ENCODE data around the gene RAB3IP.
A peak's percentile ranks its signal among the peaks of the same experiment; 100 is the strongest.
"Not testable (repeated sequence)": the region's sequence is repeated elsewhere in the genome, so short reads cannot be mapped to it uniquely, and the experiment has no call there.

The RAB3IP gene

GRCh38 chr12:69720750-69721149, 17.9 kb upstream of the RAB3IP start:
- H3K4me3 Mint-ChIP-seq = no peak overlapping the region

GRCh38 chr12:69726922-69727321, 11.7 kb upstream of the RAB3IP start:
- no peak for DNase-seq (ENCODE audit: low spot score)
- no peaks in the 10 kb centered on the region for H3K36me3 Mint-ChIP-seq (ENCODE audit: low read depth)
- no peaks in the 10 kb centered on the region for H3K4me1 Mint-ChIP-seq (ENCODE audit: low read depth)
- H3K27ac Mint-ChIP-seq = no peak overlapping the region
- H3K9me3 Mint-ChIP-seq = no peaks in the 10 kb centered on the region
- H3K4me3 Mint-ChIP-seq = no peak overlapping the region
- peaks cover 32% of the 10 kb centered on the region for H3K27me3 Mint-ChIP-seq (ENCODE audit: low read depth)

More at GRCh38 chr12:69720750-69721149, 17.9 kb upstream of the RAB3IP start:
- no peak overlapping the region for H3K27ac Mint-ChIP-seq
- no peak for DNase-seq (ENCODE audit: low spot score)
- no peaks in the 10 kb centered on the region for H3K36me3 Mint-ChIP-seq (ENCODE audit: low read depth)
- H3K4me1 Mint-ChIP-seq (ENCODE audit: low read depth) = no peaks in the 10 kb centered on the region
- H3K9me3 Mint-ChIP-seq = no peaks in the 10 kb centered on the region
- peaks cover 30% of the 10 kb centered on the region for H3K27me3 Mint-ChIP-seq (ENCODE audit: low read depth)

- H3K4me1 Mint-ChIP-seq (ENCODE audit: low read depth) = no peaks in the 10 kb centered on the region
- no peaks in the 10 kb centered on the region for H3K36me3 Mint-ChIP-seq (ENCODE audit: low read depth)
- no peak for DNase-seq (ENCODE audit: low spot score)
- no peak overlapping the region for H3K4me3 Mint-ChIP-seq
- peaks cover 28% of the 10 kb centered on the region for H3K27me3 Mint-ChIP-seq (ENCODE audit: low read depth)
- H3K27ac Mint-ChIP-seq = no peak overlapping the region
- H3K9me3 Mint-ChIP-seq = no peaks in the 10 kb centered on the region
Measured at GRCh38 chr12:69732088-69732487, 6.6 kb upstream of the RAB3IP start.

- Mint-ChIP-seq H3K9me3 (no peaks in the 10 kb centered on the region), H3K36me3 (ENCODE audit: low read depth) (no peaks in the 10 kb centered on the region), H3K4me1 (ENCODE audit: low read depth) (peaks cover 3% of the 10 kb centered on the region), H3K27me3 (ENCODE audit: low read depth) (peaks cover 32% of the 10 kb centered on the region), H3K27ac (no peak overlapping the region), H3K4me3 (no peak overlapping the region)
- no peak for DNase-seq (ENCODE audit: low spot score)
Measured at GRCh38 chr12:69733638-69734037, 5.0 kb upstream of the RAB3IP start.

- H3K4me3 Mint-ChIP-seq = peak overlapping the region; percentile 79
- H3K36me3 Mint-ChIP-seq (ENCODE audit: low read depth) = no peaks in the 10 kb centered on the region
- peaks cover 17% of the 10 kb centered on the region for H3K4me1 Mint-ChIP-seq (ENCODE audit: low read depth)
- no peaks in the 10 kb centered on the region for H3K9me3 Mint-ChIP-seq
- DNase-seq (ENCODE audit: low spot score) = peak; percentile 48
- H3K27me3 Mint-ChIP-seq (ENCODE audit: low read depth) = peaks cover 24% of the 10 kb centered on the region
- peak overlapping the region; percentile 49 for H3K27ac Mint-ChIP-seq
Measured at GRCh38 chr12:69739287-69740191, 879 bp downstream of the RAB3IP start.

- Mint-ChIP-seq H3K36me3 (ENCODE audit: low read depth) (no peaks in the 10 kb centered on the region), H3K27ac (no peak overlapping the region), H3K27me3 (ENCODE audit: low read depth) (peaks cover 5% of the 10 kb centered on the region), H3K4me1 (ENCODE audit: low read depth) (peaks cover 14% of the 10 kb centered on the region), H3K4me3 (no peak overlapping the region), H3K9me3 (no peaks in the 10 kb centered on the region)
- DNase-seq (ENCODE audit: low spot score) = no peak
Measured at GRCh38 chr12:69744109-69744508, 5.4 kb downstream of the RAB3IP start.

- Mint-ChIP-seq H3K27me3 (ENCODE audit: low read depth) (no peaks in the 10 kb centered on the region), H3K27ac (no peak overlapping the region), H3K4me3 (no peak overlapping the region), H3K9me3 (no peaks in the 10 kb centered on the region), H3K36me3 (ENCODE audit: low read depth) (peaks cover 8% of the 10 kb centered on the region), H3K4me1 (ENCODE audit: low read depth) (peaks cover 2% of the 10 kb centered on the region)
- no peak for DNase-seq (ENCODE audit: low spot score)
Measured at GRCh38 chr12:69751476-69751875, 12.8 kb downstream of the RAB3IP start.

GRCh38 chr12:69755302-69755701, 16.6 kb downstream of the RAB3IP start:
- H3K27ac Mint-ChIP-seq = no peak overlapping the region
- no peak for DNase-seq (ENCODE audit: low spot score)
- H3K4me3 Mint-ChIP-seq = no peak overlapping the region
- peaks cover 2% of the 10 kb centered on the region for H3K4me1 Mint-ChIP-seq (ENCODE audit: low read depth)
- peaks cover 17% of the 10 kb centered on the region for H3K9me3 Mint-ChIP-seq
- no peaks in the 10 kb centered on the region for H3K27me3 Mint-ChIP-seq (ENCODE audit: low read depth)
- peaks cover 27% of the 10 kb centered on the region for H3K36me3 Mint-ChIP-seq (ENCODE audit: low read depth)

- peaks cover 2% of the 10 kb centered on the region for H3K4me1 Mint-ChIP-seq (ENCODE audit: low read depth)
- H3K27me3 Mint-ChIP-seq (ENCODE audit: low read depth) = no peaks in the 10 kb centered on the region
- no peak for DNase-seq (ENCODE audit: low spot score)
- H3K36me3 Mint-ChIP-seq (ENCODE audit: low read depth) = peaks cover 36% of the 10 kb centered on the region
- H3K4me3 Mint-ChIP-seq = no peak overlapping the region
- no peak overlapping the region for H3K27ac Mint-ChIP-seq
- peaks cover 23% of the 10 kb centered on the region for H3K9me3 Mint-ChIP-seq
Measured at GRCh38 chr12:69756088-69756755, 17.6 kb downstream of the RAB3IP start.

- Mint-ChIP-seq H3K4me3 (no peak overlapping the region), H3K27me3 (ENCODE audit: low read depth) (no peaks in the 10 kb centered on the region), H3K4me1 (ENCODE audit: low read depth) (peaks cover 2% of the 10 kb centered on the region), H3K27ac (no peak overlapping the region), H3K36me3 (ENCODE audit: low read depth) (peaks cover 45% of the 10 kb centered on the region), H3K9me3 (peaks cover 33% of the 10 kb centered on the region)
- no peak for DNase-seq (ENCODE audit: low spot score)
Measured at GRCh38 chr12:69758105-69758504, 19.4 kb downstream of the RAB3IP start.

GRCh38 chr12:69759581-69759980, 20.9 kb downstream of the RAB3IP start:
- H3K4me3 Mint-ChIP-seq; H3K4me1 Mint-ChIP-seq (ENCODE audit: low read depth); H3K27me3 Mint-ChIP-seq (ENCODE audit: low read depth); H3K27ac Mint-ChIP-seq; DNase-seq (ENCODE audit: low spot score): not testable (repeated sequence)
- Mint-ChIP-seq H3K36me3 (ENCODE audit: low read depth) (peaks cover 56% of the 10 kb centered on the region), H3K9me3 (peaks cover 39% of the 10 kb centered on the region)

GRCh38 chr12:69765515-69765914, 26.9 kb downstream of the RAB3IP start:
- Mint-ChIP-seq H3K27ac (no peak overlapping the region), H3K4me3 (no peak overlapping the region), H3K9me3 (peaks cover 65% of the 10 kb centered on the region), H3K36me3 (ENCODE audit: low read depth) (peaks cover 74% of the 10 kb centered on the region), H3K27me3 (ENCODE audit: low read depth) (no peaks in the 10 kb centered on the region), H3K4me1 (ENCODE audit: low read depth) (no peaks in the 10 kb centered on the region)
- DNase-seq (ENCODE audit: low spot score) = no peak

GRCh38 chr12:69766260-69766659, 27.6 kb downstream of the RAB3IP start:
- Mint-ChIP-seq H3K4me1 (ENCODE audit: low read depth) (no peaks in the 10 kb centered on the region), H3K36me3 (ENCODE audit: low read depth) (peaks cover 69% of the 10 kb centered on the region), H3K27me3 (ENCODE audit: low read depth) (no peaks in the 10 kb centered on the region), H3K27ac (no peak overlapping the region), H3K4me3 (no peak overlapping the region), H3K9me3 (peaks cover 63% of the 10 kb centered on the region)
- no peak for DNase-seq (ENCODE audit: low spot score)

GRCh38 chr12:69779928-69780327, 41.3 kb downstream of the RAB3IP start:
- H3K9me3 Mint-ChIP-seq = peaks cover 5% of the 10 kb centered on the region
- no peak overlapping the region for H3K4me3 Mint-ChIP-seq
- no peaks in the 10 kb centered on the region for H3K27me3 Mint-ChIP-seq (ENCODE audit: low read depth)
- no peak for DNase-seq (ENCODE audit: low spot score)
- peaks cover 11% of the 10 kb centered on the region for H3K36me3 Mint-ChIP-seq (ENCODE audit: low read depth)
- H3K27ac Mint-ChIP-seq = no peak overlapping the region
- no peaks in the 10 kb centered on the region for H3K4me1 Mint-ChIP-seq (ENCODE audit: low read depth)
